Forelimb muscle (tissue), 1 donor: Measurements from ENCODE around the gene SRSF8. TPM values are rescaled to one million over a fixed set of nuclear protein-coding genes. Genes with fewer than 3 reads are reported as not detected.

Experiments used
- DNase-seq: peaks from one replicate; pipeline ENCODE4 v3.0.0-alpha.2; 2013; ENCODE audit warnings: low read depth
- polyA plus RNA-seq: library from polyadenylated mRNA; unstranded; fragments of 120-200 nt; gene quantifications from one replicate; pipeline ENCODE4 v1.2.1, GENCODE V29; 2013; ENCODE audit not compliant: insufficient read length

Gene SRSF8
- polyA plus RNA-seq, 1 donor = 39.8 TPM

DNA sequence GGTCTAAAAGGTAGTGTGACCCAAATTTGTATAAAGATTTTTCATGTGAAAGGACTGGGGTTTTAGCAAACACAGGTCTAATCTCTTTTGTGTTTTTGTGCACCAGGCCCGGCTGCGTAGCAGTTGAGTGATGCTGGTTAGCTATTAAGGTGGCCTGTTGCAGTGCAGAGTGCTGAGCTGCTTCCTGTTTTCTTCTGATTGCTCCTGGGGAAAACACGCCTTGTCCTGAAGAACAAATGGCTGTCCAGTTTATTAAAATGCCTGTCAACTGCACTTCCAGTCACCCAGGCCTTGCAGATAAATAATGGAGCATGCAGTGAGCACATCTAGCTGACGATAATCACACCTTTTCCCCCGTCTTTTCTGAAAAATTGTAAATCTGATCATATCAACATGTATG, 1.8 kb downstream of the SRSF8 start:
- DNase-seq = peak; percentile 86

DNA sequence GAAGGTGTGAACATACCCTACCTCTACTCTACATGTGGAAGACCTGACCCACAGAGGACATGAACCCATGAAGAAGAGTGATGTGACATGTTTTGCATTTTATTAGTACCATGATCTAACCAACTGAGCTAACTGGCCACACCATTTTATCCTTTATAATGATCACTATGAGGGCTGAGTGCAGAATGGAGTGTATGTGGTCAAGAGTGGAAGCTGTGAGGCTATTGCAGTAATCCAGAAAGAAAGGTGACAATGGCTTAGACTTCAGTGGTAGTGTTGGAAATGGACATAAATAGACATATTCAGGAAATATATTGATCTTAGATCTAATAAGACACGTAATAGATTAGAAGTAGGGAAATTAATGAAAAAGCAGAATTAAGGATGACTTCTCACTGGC, 3.8 kb downstream of the SRSF8 start:
- DNase-seq = no peak

- DNase-seq = no peak
Measured at GRCh38 chr11:95072948-95073347, 6.2 kb downstream of the SRSF8 start.

GRCh38 chr11:95074792-95075563, 8.3 kb downstream of the SRSF8 start:
- no peak for DNase-seq

- DNase-seq = no peak
Measured at GRCh38 chr11:95076416-95076815, 9.7 kb downstream of the SRSF8 start.

DNA sequence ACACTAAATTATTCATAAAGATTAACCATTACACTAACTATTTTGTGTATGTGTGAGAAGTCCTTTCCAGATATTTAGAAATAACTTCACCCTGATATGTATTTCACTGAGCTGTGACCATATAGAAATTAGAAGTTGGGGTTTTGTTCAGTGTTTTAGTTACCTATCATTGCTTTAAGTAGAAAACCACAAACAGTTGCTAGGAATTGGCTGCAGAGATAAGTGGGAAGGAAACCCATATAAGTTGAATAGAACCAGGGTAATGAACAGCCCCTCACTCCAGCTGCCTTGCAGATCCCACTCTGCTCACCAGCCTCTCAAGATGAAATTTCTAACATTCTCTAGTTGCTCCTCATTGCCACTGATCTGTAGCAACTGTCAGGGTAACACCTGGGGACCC, 10.3 kb downstream of the SRSF8 start:
- no peak for DNase-seq

DNA sequence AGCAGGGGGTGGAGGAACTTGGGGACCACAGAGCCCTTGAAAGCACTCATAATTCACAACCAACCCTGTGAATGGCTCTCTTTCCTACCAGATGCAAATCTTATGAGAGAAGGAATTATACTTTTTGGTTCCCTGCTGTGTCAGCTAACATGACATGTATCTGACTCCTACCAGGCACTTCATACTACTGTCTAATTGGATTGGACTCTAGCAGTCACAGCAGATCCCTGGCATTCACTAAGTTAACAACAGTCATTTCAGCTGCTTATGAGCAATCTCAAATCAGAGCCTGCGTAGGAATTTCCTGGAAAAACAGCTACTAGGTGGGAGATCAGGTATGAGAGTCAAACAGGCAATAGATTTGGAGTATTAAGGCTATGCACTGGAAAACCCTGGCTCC, 11.8 kb downstream of the SRSF8 start:
- no peak for DNase-seq

- no peak for DNase-seq
Measured at GRCh38 chr11:95081010-95081409, 14.3 kb downstream of the SRSF8 start.

DNA sequence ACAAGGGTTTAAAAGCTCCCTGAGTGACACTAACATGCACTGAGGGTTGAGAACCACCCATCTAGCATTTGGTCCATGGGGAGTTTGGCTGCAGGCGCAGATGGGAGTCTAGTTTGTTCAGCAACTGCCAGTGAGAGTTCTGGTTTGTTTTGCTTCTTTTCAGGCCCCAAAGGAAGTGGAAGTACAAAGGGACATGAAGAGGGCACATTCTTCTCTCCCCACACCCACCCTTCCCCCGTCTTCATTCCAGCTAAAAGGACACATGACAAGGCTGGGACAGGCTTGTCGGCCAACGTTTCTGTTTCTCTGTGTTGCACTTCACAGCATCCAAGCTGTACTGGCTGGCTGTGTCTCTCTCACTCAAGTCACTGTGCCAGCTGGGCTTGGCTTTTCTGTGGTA, 14.7 kb downstream of the SRSF8 start:
- no peak for DNase-seq

GRCh38 chr11:95082576-95083001, 15.9 kb downstream of the SRSF8 start:
- DNase-seq = no peak

GRCh38 chr11:95084509-95084908, 17.8 kb downstream of the SRSF8 start:
- no peak for DNase-seq

GRCh38 chr11:95085117-95085816, 18.5 kb downstream of the SRSF8 start:
- DNase-seq = no peak

DNA sequence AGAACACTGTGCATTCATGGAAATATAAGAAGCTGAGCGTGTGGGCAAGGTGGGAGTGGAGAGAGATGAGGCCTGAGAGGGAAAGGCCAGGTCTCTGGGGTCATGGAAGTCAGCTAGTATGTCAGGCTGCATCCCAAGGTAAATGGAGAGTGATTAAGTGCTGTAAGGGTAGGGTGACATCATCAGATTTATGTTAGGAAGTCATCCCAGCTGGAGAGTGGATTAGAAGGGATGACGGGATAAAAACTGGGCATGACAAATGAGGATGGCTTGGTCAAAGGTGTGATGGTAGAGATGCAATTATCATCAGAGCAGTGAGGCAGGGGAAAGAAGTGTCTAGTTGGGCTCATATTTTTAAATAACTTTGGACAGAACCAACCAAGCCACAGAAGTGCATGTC, 19.4 kb downstream of the SRSF8 start:
- no peak for DNase-seq

- DNase-seq = no peak
Measured at GRCh38 chr11:95086836-95087570, 20.3 kb downstream of the SRSF8 start.

- no peak for DNase-seq
Measured at GRCh38 chr11:95088946-95089619, 22.4 kb downstream of the SRSF8 start.

DNA sequence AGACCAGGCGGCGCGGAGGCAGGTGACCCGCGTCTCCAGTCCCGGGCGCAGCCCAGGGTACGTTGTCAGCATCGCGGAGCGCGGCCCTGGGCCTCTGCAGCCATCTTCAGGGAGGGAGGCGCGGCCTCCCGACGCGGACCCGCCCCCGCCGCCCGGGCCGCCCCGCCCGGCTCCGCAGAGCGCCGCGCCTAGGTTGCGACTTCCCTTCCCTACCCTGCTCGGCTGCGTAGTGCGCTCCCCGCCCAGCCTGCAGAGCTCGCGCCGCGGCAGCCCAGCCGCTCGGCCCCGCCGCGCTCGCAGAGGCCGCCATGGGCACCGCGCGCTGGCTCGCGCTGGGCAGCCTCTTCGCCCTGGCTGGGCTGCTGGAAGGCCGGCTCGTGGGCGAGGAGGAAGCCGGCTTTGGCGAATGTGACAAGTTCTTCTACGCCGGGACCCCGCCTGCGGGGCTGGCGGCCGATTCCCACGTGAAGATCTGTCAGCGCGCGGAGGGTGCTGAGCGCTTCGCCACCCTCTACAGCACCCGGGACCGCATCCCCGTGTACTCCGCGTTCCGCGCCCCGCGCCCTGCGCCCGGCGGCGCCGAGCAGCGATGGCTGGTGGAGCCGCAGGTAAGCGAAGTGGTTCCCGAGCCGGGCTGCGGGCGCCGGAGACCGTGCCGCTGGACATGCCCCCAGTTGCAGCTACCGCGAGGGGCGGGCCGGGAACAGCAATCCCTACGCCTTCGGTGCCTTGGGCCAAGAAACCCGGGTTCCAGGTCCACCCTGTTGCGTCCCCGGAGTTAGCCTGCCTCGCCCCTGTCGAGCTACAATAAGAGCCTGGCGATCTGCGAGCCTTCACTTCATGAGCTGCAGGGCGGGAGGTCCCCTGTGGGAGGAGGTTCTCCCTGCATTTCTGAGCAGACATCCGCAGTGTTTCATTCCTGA, 23.2 kb downstream of the SRSF8 start, which contains the start of gene ENDOD1:
TSS of gene ENDOD1 (plus strand) at position 227 of the 923 bp plus-strand sequence. CDS start at position 309, 82 bp downstream.
- DNase-seq = no peak

- no peak for DNase-seq
Measured at GRCh38 chr11:95091663-95092180, 25.0 kb downstream of the SRSF8 start.

DNA sequence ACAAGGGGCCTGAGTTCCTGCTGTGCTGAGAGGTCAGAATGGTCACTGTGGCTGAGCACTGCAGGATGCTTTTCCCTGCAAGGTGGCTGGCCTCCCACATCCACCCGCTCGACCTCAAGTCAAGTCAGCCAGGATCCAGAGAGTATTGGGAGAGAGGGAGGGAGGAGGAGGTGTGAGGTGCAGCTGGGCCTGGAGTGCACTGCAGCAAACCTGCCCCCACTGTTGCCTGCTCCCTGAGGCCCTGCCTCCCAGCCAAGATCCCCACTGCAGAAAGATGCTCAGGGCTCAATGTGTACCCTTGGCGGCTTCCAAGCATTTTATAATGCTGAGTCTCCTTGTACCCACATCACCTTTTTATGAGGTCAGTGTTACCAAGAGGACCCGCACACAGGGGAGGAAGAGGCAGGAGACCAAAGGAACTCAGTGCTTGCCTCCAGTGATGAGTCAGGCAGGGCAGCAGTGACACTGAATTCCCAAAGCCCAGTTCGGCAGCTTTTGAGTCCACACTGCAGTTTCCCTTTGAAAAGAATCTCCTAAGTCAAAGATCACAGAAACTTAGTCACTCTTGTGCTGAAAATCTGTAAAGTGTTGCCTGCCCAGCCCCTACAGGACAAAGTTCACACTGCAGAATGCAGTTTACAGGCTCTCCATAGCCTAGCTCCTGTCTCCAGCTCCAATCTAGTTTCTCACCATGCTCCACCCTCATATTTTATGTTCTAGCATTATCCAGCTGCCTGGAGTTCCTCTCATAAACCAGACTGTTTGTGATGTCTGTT, 26.0 kb downstream of the SRSF8 start:
- no peak for DNase-seq

DNA sequence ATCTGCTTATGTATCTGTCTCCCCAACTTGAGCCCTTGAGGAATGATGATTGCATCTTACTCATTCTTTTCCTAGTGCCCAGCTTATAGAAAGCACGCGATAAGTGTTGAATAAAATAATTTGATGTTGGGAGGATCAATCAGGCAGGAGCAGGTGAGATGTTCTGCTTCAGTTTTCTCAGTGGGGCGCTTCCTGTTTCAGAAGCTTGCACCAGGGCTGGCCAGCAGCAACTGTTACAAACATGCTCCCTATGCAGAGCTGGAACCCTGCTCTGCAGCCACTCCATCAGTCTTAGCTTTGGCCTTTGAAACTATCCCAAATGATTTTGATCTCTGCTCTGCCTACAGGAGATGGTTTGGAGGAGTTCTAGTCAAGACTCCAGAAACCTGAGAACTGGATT, 26.8 kb downstream of the SRSF8 start:
- DNase-seq = no peak
